CD14-positive monocyte (primary cell): ENCODE results near the gene PCED1B. TPM values are rescaled to one million over a fixed set of nuclear protein-coding genes. Genes with fewer than 3 reads are reported as not detected.

Experiments
- DNase-seq, 3 donors: peaks; one replicate each; pipeline ENCODE4 v3.0.0-alpha.2; 2011 to 2022
- H2AFZ ChIP-seq: 2 replicates; pipeline ENCODE4 v1.6.0; 2012; ENCODE audit warnings: mild to moderate bottlenecking, low read depth, low read length, inconsistent platforms; ENCODE audit not compliant: insufficient read depth, poor library complexity, severe bottlenecking
- H3K27ac ChIP-seq, 2 donors: 1 replicate in 1 of 2; 2 replicates in 1 of 2; pipeline ENCODE4 v1.5.1; 2012 to 2013; ENCODE audit warnings: low read length in 2 of 2, control low read depth in 1 of 2, inconsistent platforms in 1 of 2, low read depth in 1 of 2, mild to moderate bottlenecking in 1 of 2
- H3K27me3 ChIP-seq, 2 donors: one replicate each; pipeline versions ENCODE4 v1.6.0 to v1.6.1; 2011 to 2013; ENCODE audit warnings: low read length in 2 of 2; ENCODE audit not compliant: control insufficient read depth in 2 of 2, insufficient read depth in 2 of 2
- H3K36me3 ChIP-seq, 2 donors: replicated peaks in 1 of 2; 1 replicate in 1 of 2; 2 replicates in 1 of 2; pipeline versions ENCODE4 v1.5.1 to v1.6.1; 2012 to 2013; ENCODE audit warnings: low read length in 2 of 2, control low read depth in 1 of 2, inconsistent platforms in 1 of 2, mild to moderate bottlenecking in 1 of 2; ENCODE audit not compliant: insufficient read depth in 2 of 2, control insufficient read depth in 1 of 2
- H3K4me1 ChIP-seq, 2 donors: 1 replicate in 1 of 2; 2 replicates in 1 of 2; pipeline versions ENCODE4 v1.5.1 to v1.6.1; 2012 to 2013; ENCODE audit warnings: low read length in 2 of 2, control low read depth in 1 of 2, inconsistent platforms in 1 of 2, mild to moderate bottlenecking in 1 of 2, moderate library complexity in 1 of 2; ENCODE audit not compliant: insufficient read depth in 2 of 2, control insufficient read depth in 1 of 2
- H3K4me2 ChIP-seq: replicated peaks from 2 replicates; pipeline ENCODE3; 2012; ENCODE audit warnings: low read length, moderate library complexity, mild to moderate bottlenecking; ENCODE audit not compliant: poor library complexity, severe bottlenecking; ENCODE audit errors: extremely low read depth
- H3K4me3 ChIP-seq, 3 experiments: fragments of 200-600 bp in 1 of 3; sonication (generic) in 1 of 3; replicated peaks in 1 of 3; 1 replicate in 2 of 3; 2 replicates in 1 of 3; pipeline ENCODE4 v1.5.1; 2011 to 2013; ENCODE audit warnings: low read length in 3 of 3, mild to moderate bottlenecking in 3 of 3, control low read depth in 2 of 3, low read depth in 2 of 3, inconsistent platforms in 1 of 3, moderate library complexity in 1 of 3
- H3K79me2 ChIP-seq: 2 replicates; pipeline ENCODE4 v1.6.0; 2012; ENCODE audit warnings: mild to moderate bottlenecking, control low read depth, inconsistent platforms, low read length, moderate library complexity; ENCODE audit not compliant: insufficient read depth
- H3K9ac ChIP-seq: 2 replicates; pipeline ENCODE4 v1.6.0; 2017; ENCODE audit warnings: low read length, mild to moderate bottlenecking; ENCODE audit not compliant: insufficient read depth, poor library complexity, severe bottlenecking
- H3K9me3 ChIP-seq, 2 donors: replicated peaks in 1 of 2; 1 replicate in 1 of 2; 2 replicates in 1 of 2; pipeline versions ENCODE4 v1.5.1 to v1.6.1; 2012 to 2013; ENCODE audit warnings: low read length in 2 of 2, control low read depth in 1 of 2; ENCODE audit not compliant: control insufficient read depth in 1 of 2, insufficient read depth in 1 of 2
- H4K20me1 ChIP-seq: 2 replicates; pipeline ENCODE4 v1.6.0; 2012; ENCODE audit warnings: mild to moderate bottlenecking, low read length, control low read depth, moderate library complexity; ENCODE audit not compliant: insufficient read depth
- H3K27ac Mint-ChIP-seq, 7 donors: one replicate each; pipeline ENCODE4 v1.8.0; 2020; ENCODE audit warnings: mild to moderate bottlenecking in 7 of 7, mixed read lengths in 7 of 7, moderate library complexity in 6 of 7, inconsistent platforms in 2 of 7
- H3K27me3 Mint-ChIP-seq, 3 donors: one replicate each; pipeline ENCODE4 v1.8.0; 2021 to 2022; ENCODE audit warnings: low read depth in 3 of 3, mild to moderate bottlenecking in 3 of 3, mixed read lengths in 3 of 3, moderate library complexity in 3 of 3, inconsistent platforms in 1 of 3
- H3K36me3 Mint-ChIP-seq, 2 donors: one replicate each; pipeline ENCODE4 v1.8.0; 2020; ENCODE audit warnings: mixed read lengths in 2 of 2, inconsistent platforms in 1 of 2, mild to moderate bottlenecking in 1 of 2
- H3K4me1 Mint-ChIP-seq: one replicate; pipeline ENCODE4 v1.8.0; 2020; ENCODE audit warnings: mild to moderate bottlenecking, mixed read lengths
- H3K4me3 Mint-ChIP-seq, 2 donors: one replicate each; pipeline ENCODE4 v1.8.0; 2020; ENCODE audit warnings: mild to moderate bottlenecking in 2 of 2, mixed read lengths in 2 of 2, moderate library complexity in 1 of 2
- H3K9me3 Mint-ChIP-seq, 7 donors: one replicate each; pipeline ENCODE4 v1.8.0; 2020 to 2022; ENCODE audit warnings: mixed read lengths in 7 of 7, mild to moderate bottlenecking in 6 of 7, moderate library complexity in 6 of 7, inconsistent platforms in 2 of 7
- WGBS: methylation state at CpG from one replicate; pipeline ENCODE4 v1.1.5; 2013; ENCODE audit warnings: missing lambda C conversion rate; ENCODE audit not compliant: insufficient coverage; 5-methylcytosine and 5-hydroxymethylcytosine counted together
- intact Hi-C, 2 donors: fragments of 100-400 bp; cut with micrococcal nuclease; formaldehyde crosslinking; loops; one replicate each; pipeline versions ENCODE4 v1.15.0 to v1.15.1; 2023
- polyA plus RNA-seq, 3 donors: library from polyadenylated mRNA; depleted of rRNA in 1 of 3; unstranded in 2 of 3; stranded (reverse) in 1 of 3; fragments of 300-500 nt in 2 of 3; fragments of >200 nt in 1 of 3; fragmentation: Illumina TruSeq in 2 of 3; gene quantifications; 1 replicate in 2 of 3; 2 replicates in 1 of 3; pipeline ENCODE4 v1.2.3, GENCODE V29; 2012 to 2021
- TF ChIP-seq, protein P1 (sequence below): fragments of 200-600 bp; IDR thresholded peaks from one replicate; pipeline ENCODE4 v1.8.0; 2022; ENCODE audit warnings: antibody characterized with exemption, mild to moderate bottlenecking

PCED1B gene
- polyA plus RNA-seq, 3 donors: 0.10 to 0.65 TPM; not detected in 1

DNA sequence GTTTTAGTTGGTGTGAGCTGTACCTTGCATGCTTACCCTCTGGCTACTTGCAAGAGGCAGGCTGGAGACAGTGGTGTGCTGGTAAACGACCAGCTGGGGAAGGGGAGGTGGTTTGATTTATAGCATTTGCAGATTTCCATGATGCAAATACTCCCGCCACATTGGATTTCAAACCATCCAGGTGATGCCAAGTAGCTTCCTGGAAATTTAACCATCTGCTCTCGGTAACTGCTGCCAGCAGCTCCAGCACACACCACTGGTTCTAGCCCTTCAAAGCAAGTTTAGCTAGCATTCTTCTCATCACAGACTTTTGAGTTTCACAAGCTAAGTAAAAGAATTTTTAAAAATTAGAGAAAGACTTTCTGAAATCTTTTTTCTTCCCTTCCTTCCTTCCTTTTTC, 104.8 kb downstream of the PCED1B start:
- no peaks in the 10 kb centered on the region for H3K27me3 ChIP-seq
- H3K4me2 ChIP-seq: no peak overlapping the region
- DNase-seq: no peak
- H3K9me3 ChIP-seq: no peaks in the 10 kb centered on the region
- no peaks in the 10 kb centered on the region for H3K36me3 ChIP-seq
- H4K20me1 ChIP-seq: no peaks in the 10 kb centered on the region
- Mint-ChIP-seq H3K4me1 (peaks cover 15% of the 10 kb centered on the region), H3K9me3 (peaks cover 0 to 3% (median 0%) of the 10 kb centered on the region in 7 donors), H3K4me3 (no peak overlapping the region), H3K36me3 (peaks cover 0 to 4% of the 10 kb centered on the region in 2 donors), H3K27ac (no peak overlapping the region), H3K27me3 (peaks cover 0 to 2% (median 0%) of the 10 kb centered on the region in 3 donors)
- peaks cover 9 to 15% of the 10 kb centered on the region in 2 donors for H3K4me1 ChIP-seq
- H3K79me2 ChIP-seq: no peaks in the 10 kb centered on the region
- no peak overlapping the region for H3K27ac ChIP-seq
- WGBS: 87% methylated on average over 3 of the region's 3 CpGs
- no peak overlapping the region for H3K4me3 ChIP-seq
- intact Hi-C loops: no loop called here
- no peak overlapping the region for H2AFZ ChIP-seq
- TF ChIP-seq, protein P1, sequence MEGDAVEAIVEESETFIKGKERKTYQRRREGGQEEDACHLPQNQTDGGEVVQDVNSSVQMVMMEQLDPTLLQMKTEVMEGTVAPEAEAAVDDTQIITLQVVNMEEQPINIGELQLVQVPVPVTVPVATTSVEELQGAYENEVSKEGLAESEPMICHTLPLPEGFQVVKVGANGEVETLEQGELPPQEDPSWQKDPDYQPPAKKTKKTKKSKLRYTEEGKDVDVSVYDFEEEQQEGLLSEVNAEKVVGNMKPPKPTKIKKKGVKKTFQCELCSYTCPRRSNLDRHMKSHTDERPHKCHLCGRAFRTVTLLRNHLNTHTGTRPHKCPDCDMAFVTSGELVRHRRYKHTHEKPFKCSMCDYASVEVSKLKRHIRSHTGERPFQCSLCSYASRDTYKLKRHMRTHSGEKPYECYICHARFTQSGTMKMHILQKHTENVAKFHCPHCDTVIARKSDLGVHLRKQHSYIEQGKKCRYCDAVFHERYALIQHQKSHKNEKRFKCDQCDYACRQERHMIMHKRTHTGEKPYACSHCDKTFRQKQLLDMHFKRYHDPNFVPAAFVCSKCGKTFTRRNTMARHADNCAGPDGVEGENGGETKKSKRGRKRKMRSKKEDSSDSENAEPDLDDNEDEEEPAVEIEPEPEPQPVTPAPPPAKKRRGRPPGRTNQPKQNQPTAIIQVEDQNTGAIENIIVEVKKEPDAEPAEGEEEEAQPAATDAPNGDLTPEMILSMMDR: no peak
- no peak overlapping the region for H3K9ac ChIP-seq

DNA sequence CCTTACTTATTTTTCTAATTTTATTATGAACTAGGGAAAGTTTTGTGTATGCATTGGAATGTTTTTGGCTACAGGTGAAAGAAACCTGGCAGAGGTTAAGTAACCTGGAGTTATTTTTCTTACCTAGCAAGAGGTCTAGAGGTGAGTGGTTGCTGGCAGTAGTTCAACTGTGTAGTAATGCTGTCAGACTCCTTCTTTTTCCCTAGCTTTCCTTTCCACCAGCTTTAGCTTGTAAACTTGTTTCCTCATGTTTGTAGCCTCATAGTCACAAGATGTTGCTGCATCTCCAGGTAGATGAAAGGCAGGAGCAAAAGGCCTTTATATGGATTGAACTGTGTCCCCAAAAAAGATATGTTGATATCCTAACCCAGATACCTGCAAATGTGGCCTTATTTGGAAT, 105.4 kb downstream of the PCED1B start:
- TF ChIP-seq, protein P1: no peak
- peaks cover 21% of the 10 kb centered on the region for H3K4me1 Mint-ChIP-seq
- peaks cover 12 to 21% of the 10 kb centered on the region in 2 donors for H3K4me1 ChIP-seq
- no peak overlapping the region for H3K4me3 Mint-ChIP-seq
- H3K9me3 Mint-ChIP-seq: peaks cover 0 to 3% (median 0%) of the 10 kb centered on the region in 7 donors
- no peaks in the 10 kb centered on the region for H3K36me3 ChIP-seq
- peaks cover 0 to 2% (median 0%) of the 10 kb centered on the region in 3 donors for H3K27me3 Mint-ChIP-seq
- H3K4me3 ChIP-seq: no peak overlapping the region
- H3K27ac Mint-ChIP-seq: no peak overlapping the region
- H3K9ac ChIP-seq: no peak overlapping the region
- no peaks in the 10 kb centered on the region for H3K9me3 ChIP-seq
- intact Hi-C loops: no loop called here
- H3K79me2 ChIP-seq: no peaks in the 10 kb centered on the region
- no peak for DNase-seq
- H3K4me2 ChIP-seq: no peak overlapping the region
- no peaks in the 10 kb centered on the region for H3K27me3 ChIP-seq
- H4K20me1 ChIP-seq: no peaks in the 10 kb centered on the region
- no peak overlapping the region for H2AFZ ChIP-seq
- H3K36me3 Mint-ChIP-seq: peaks cover 0 to 4% of the 10 kb centered on the region in 2 donors
- no peak overlapping the region for H3K27ac ChIP-seq
